GM08714 (cell line): ENCODE results near the gene SBNO2.

Experiments
- H3K4me3 ChIP-seq: fragments of 200-500 bp; sonication (Bioruptor generic); 2 replicates; pipeline ENCODE4 v1.5.1; 2014; ENCODE audit warnings: mild to moderate bottlenecking, low read length, inconsistent platforms
- ZNF274 ChIP-seq: IDR thresholded peaks from 2 replicates; pipeline ENCODE4 v1.6.1; 2012; ENCODE audit warnings: mild to moderate bottlenecking, low read depth, low read length

SBNO2 gene

GRCh38 chr19:1068009-1069001 is 105.8 kb downstream of the SBNO2 start:
- no peak for TF ChIP-seq ZNF274
- H3K4me3 ChIP-seq, result peak overlapping the region; percentile 90

GRCh38 chr19:1067341-1067957 is 106.6 kb downstream of the SBNO2 start:
- H3K4me3 ChIP-seq, result peak overlapping the region; percentile 90

DNA sequence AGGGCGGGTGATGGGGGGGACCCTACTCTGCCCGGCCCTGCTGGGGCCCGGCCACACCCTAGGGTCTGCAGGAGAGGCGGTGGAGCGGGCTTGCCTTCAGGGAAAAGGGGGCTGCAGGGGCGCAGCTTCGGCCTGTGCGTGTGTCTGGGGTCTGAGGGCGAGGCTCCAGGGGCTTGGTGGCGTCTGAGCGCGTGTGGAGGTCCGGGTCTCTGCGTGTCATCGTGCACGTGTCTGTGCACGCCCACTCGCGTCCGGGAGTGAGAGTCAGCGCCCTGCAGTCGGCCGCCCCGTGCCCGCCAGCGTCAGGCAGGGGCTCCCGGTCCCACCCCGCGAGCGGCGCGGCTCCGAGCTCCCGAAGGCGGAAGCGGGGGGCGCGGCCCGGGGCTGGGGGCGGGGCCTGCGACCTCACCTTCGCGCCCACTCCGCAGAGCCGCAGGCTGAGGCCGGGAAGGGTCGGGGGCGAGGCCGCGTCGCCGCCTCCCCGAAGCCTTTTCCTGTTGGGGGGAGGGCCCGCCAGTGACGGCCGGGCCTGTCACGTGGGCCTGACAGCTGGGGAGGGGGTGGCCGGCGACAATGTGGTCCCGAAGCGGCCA is 107.2 kb downstream of the SBNO2 start, which contains the start of gene ARHGAP45:
TSS of gene ARHGAP45 (plus strand) at position 420 of the 593 bp plus-strand sequence. CDS start 239 bp downstream, outside the sequence.
- H3K4me3 ChIP-seq, result peak within 1 kb of the TSS; percentile 90
- TF ChIP-seq ZNF274, result no peak

More at GRCh38 chr19:1067341-1067957, 106.6 kb downstream of the SBNO2 start:
- TF ChIP-seq ZNF274, result no peak

- peak overlapping the region; percentile 90; the same call in 1 of the 2 replicates for H3K4me3 ChIP-seq
- no peak for TF ChIP-seq ZNF274
These were observed 107.8 kb downstream of the SBNO2 start for GRCh38 chr19:1066251-1066747.

DNA sequence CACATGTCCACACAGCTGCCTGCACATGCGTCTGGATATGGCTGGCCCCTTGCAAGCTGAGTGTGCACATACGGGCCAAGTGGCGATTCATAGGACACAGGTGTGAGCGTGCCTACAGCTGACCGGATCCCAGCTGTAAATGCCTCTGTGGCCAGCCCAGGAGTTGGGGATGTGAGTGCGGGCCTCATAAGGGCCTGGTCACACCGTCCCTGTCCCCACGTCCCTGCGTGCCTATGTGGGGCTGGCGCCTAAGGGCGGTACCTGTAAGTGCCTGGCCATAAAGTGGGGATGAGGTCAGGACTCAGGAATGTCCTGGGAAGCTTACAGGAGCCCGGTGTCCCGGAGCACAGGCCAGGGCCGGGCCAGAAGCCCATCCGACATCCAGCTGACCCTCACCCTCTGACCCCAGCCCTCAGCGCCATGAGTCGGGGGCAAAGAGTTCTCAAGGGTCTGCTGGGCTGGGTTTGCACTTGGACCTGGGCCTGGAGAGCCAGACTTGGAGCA is 108.4 kb downstream of the SBNO2 start:
- no peak for TF ChIP-seq ZNF274
- H3K4me3 ChIP-seq, result no peak overlapping the region

GRCh38 chr19:1064661-1065605 is 109.1 kb downstream of the SBNO2 start:
- no peak for TF ChIP-seq ZNF274
- H3K4me3 ChIP-seq, result no peak overlapping the region

- H3K4me3 ChIP-seq, result no peak overlapping the region
- TF ChIP-seq ZNF274, result no peak
These were observed 110.0 kb downstream of the SBNO2 start for GRCh38 chr19:1063909-1064660.

- no peak for TF ChIP-seq ZNF274
- no peak overlapping the region for H3K4me3 ChIP-seq
These were observed 110.8 kb downstream of the SBNO2 start for GRCh38 chr19:1063030-1063908.

GRCh38 chr19:1062387-1063029 is 111.6 kb downstream of the SBNO2 start:
- no peak for TF ChIP-seq ZNF274
- H3K4me3 ChIP-seq, result no peak overlapping the region

DNA sequence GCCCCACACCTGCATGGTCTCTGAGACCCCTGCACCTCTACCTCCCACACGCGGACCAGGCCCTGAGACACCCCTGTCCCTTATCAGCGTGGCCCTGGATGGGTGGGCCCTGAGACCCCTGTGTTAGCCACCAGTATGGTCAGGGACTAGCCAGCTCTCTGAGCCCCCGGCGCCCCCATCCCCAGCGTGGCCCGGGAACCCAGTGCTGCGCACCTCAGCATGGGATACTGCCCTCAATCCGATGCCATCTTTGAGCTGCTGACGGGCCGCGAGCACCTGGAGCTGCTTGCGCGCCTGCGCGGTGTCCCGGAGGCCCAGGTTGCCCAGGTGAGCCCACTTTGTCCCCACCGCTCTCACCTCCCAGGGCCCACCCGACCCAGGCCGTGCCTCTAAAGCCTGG is 112.1 kb downstream of the SBNO2 start:
- no peak overlapping the region for H3K4me3 ChIP-seq
- TF ChIP-seq ZNF274, result no peak

GRCh38 chr19:1060689-1061088 is 113.4 kb downstream of the SBNO2 start:
- TF ChIP-seq ZNF274, result no peak
- H3K4me3 ChIP-seq, result no peak overlapping the region
